Spleen (tissue), 11 donors: ENCODE results near the gene MINDY4. TPM values are rescaled to one million over a fixed set of nuclear protein-coding genes. Genes with fewer than 3 reads are reported as not detected.

Experiments used
- DNase-seq: peaks from one replicate; pipeline ENCODE4 v3.0.0-alpha.2; 2020
- H3K27ac ChIP-seq, 8 donors: fragments of 200-600 bp; sonication (generic) in 7 of 8; 1 replicate in 4 of 8; 2 replicates in 4 of 8; pipeline versions ENCODE4 v1.5.0 to v1.8.0; 2016 to 2021; ENCODE audit warnings: inconsistent platforms in 4 of 8, mild to moderate bottlenecking in 4 of 8, moderate library complexity in 1 of 8
- H3K27me3 ChIP-seq, 7 donors: fragments of 200-600 bp; sonication (generic) in 6 of 7; replicated peaks in 1 of 7; 1 replicate in 4 of 7; 2 replicates in 3 of 7; pipeline versions ENCODE4 v1.5.0 to v1.8.0; 2016 to 2021; ENCODE audit warnings: inconsistent platforms in 3 of 7, mild to moderate bottlenecking in 1 of 7
- H3K36me3 ChIP-seq, 6 donors: fragments of 200-600 bp; sonication (generic) in 5 of 6; 1 replicate in 4 of 6; 2 replicates in 2 of 6; pipeline versions ENCODE4 v1.5.0 to v1.8.0; 2016 to 2021; ENCODE audit warnings: inconsistent platforms in 2 of 6
- H3K4me1 ChIP-seq, 6 donors: fragments of 200-600 bp; sonication (generic) in 5 of 6; 1 replicate in 3 of 6; 2 replicates in 3 of 6; pipeline versions ENCODE4 v1.5.0 to v1.8.0; 2016 to 2021; ENCODE audit warnings: inconsistent platforms in 3 of 6
- H3K4me3 ChIP-seq, 8 donors: fragments of 200-600 bp; sonication (generic) in 7 of 8; 1 replicate in 4 of 8; 2 replicates in 4 of 8; pipeline versions ENCODE4 v1.5.0 to v1.8.0; 2016 to 2021; ENCODE audit warnings: inconsistent platforms in 4 of 8, mild to moderate bottlenecking in 4 of 8, moderate library complexity in 2 of 8
- H3K9me3 ChIP-seq, 8 donors: fragments of 200-600 bp; sonication (generic) in 7 of 8; 1 replicate in 4 of 8; 2 replicates in 4 of 8; pipeline versions ENCODE4 v1.5.0 to v1.8.0; 2016 to 2021; ENCODE audit warnings: inconsistent platforms in 4 of 8
- CTCF ChIP-seq, 11 experiments: fragments of 200-600 bp in 7 of 11; fragments of 450-650 bp in 4 of 11; sonication (generic) in 4 of 11; IDR thresholded peaks in 8 of 11; conservative IDR thresholded peaks in 3 of 11; 1 replicate in 7 of 11; 2 replicates in 4 of 11; pipeline versions ENCODE4 v1.4.0 to v1.8.0; 2016 to 2021; ENCODE audit warnings: antibody characterized with exemption in 11 of 11, inconsistent platforms in 4 of 11, mild to moderate bottlenecking in 1 of 11
- POLR2A ChIP-seq, 3 donors: fragments of 450-650 bp; IDR thresholded peaks; one replicate each; pipeline ENCODE4 v1.5.1; 2017; ENCODE audit warnings: antibody characterized with exemption in 3 of 3, mild to moderate bottlenecking in 1 of 3
- POLR2AphosphoS5 ChIP-seq, 3 donors: sonication (generic); formaldehyde crosslinking; IDR thresholded peaks; one replicate each; pipeline ENCODE4 v1.5.1; 2017; ENCODE audit warnings: antibody characterized with exemption in 3 of 3
- WGBS, 5 donors: extraction: QIAGEN DNeasy Blood & Tissue Kit in 3 of 5; methylation state at CpG; one replicate each; pipeline versions ENCODE4 v1.1.5 to v1.1.7; 2013 to 2018; 5-methylcytosine and 5-hydroxymethylcytosine counted together
- intact Hi-C: fragments of 100-400 bp; cut with DNase I; formaldehyde crosslinking; loops from one replicate; pipeline ENCODE4 v1.15.0; 2023; ENCODE audit warnings: low total_unique reads
- polyA plus RNA-seq, 3 donors: library from polyadenylated mRNA; stranded (reverse); fragments of 200-250 nt; gene quantifications; one replicate each; pipeline ENCODE4 v1.2.1, GENCODE V29; 2013
- total RNA-seq, 7 donors: library from RNA; depleted of rRNA in 3 of 7; stranded (reverse); fragments of >200 nt in 3 of 7; fragmentation: NEBNext Ultra II Directional in 4 of 7; extraction: Animal tissue kit (Norgen Biotek cat#: 25700) in 4 of 7; gene quantifications; one replicate each; pipeline versions ENCODE4 v1.1.0 to v1.2.1, GENCODE V29; 2016 to 2021
- donor health status: healthy with polysubstance abuse.
- donor health status: DM: no; HTN: no; CAD: no; lungs with moderate emphysema.
- donor health status: DM: no; HTN: no; CAD: no.
- donor health status: Bipolar disorder and iron deficiency.
- donor health status: healthy.
- donor health status: DM: no; HTN: no; CAD: no.
- donor health status: DM: yes; HTN: yes; CAD: no.

The MINDY4 gene
- total and polyA plus RNA-seq, 10 donors, result 0.63 to 7.0 (median 3.0) TPM

- peaks cover 0 to 52% (median 27%) of the 10 kb centered on the region in 6 donors for H3K4me1 ChIP-seq
- intact Hi-C loops, result no loop called here
- DNase-seq, result no peak
- H3K9me3 ChIP-seq, result peaks cover 0 to 7% (median 1%) of the 10 kb centered on the region in 8 donors
- 85 to 93% (median 89%) methylated on average over 9 of the region's 9 CpGs for WGBS, 5 donors
- H3K36me3 ChIP-seq, result no peaks in the 10 kb centered on the region
- H3K27me3 ChIP-seq, result peaks cover 0 to 18% (median 0%) of the 10 kb centered on the region in 7 donors
- no peak overlapping the region for H3K4me3 ChIP-seq
- no peak overlapping the region for H3K27ac ChIP-seq
- no peak for TF ChIP-seq CTCF (IDR thresholded peaks at IDR 0.05 in 8 of 11, conservative IDR thresholded peaks at IDR 0.05 in 3 of 11)
- no peak for TF ChIP-seq POLR2A (IDR thresholded peaks at IDR 0.05)
- TF ChIP-seq POLR2AphosphoS5 (IDR thresholded peaks at IDR 0.05), result no peak
Observed at GRCh38 chr7:30896036-30896435, 124.8 kb downstream of the MINDY4 start.

- H3K27ac ChIP-seq, result no peak overlapping the region
- peaks cover 0 to 52% (median 27%) of the 10 kb centered on the region in 6 donors for H3K4me1 ChIP-seq
- no peak for TF ChIP-seq POLR2A (IDR thresholded peaks at IDR 0.05)
- peak in 1 of 3 donors; percentile 48 for TF ChIP-seq POLR2AphosphoS5 (IDR thresholded peaks at IDR 0.05)
- TF ChIP-seq CTCF (IDR thresholded peaks at IDR 0.05 in 8 of 11, conservative IDR thresholded peaks at IDR 0.05 in 3 of 11), result no peak
- H3K9me3 ChIP-seq, result no peaks in the 10 kb centered on the region
- H3K27me3 ChIP-seq, result peaks cover 0 to 18% (median 0%) of the 10 kb centered on the region in 7 donors
- no peak for DNase-seq
- H3K4me3 ChIP-seq, result no peak overlapping the region
- WGBS, 5 donors, result 48 to 66% (median 59%) methylated on average over 13 of the region's 13 CpGs
- no peaks in the 10 kb centered on the region for H3K36me3 ChIP-seq
- intact Hi-C loops, result no loop called here
Observed at GRCh38 chr7:30896783-30897637, 125.8 kb downstream of the MINDY4 start.

- H3K4me3 ChIP-seq, result no peak overlapping the region
- 63 to 89% (median 75%) methylated on average over 2 of the region's 2 CpGs for WGBS, 5 donors
Observed at GRCh38 chr7:30897770-30898169, 126.6 kb downstream of the MINDY4 start.

More at GRCh38 chr7:30897770-30898169, 126.6 kb downstream of the MINDY4 start:
- no peak for TF ChIP-seq CTCF (IDR thresholded peaks at IDR 0.05 in 8 of 11, conservative IDR thresholded peaks at IDR 0.05 in 3 of 11)
- no peak for TF ChIP-seq POLR2A (IDR thresholded peaks at IDR 0.05)
- TF ChIP-seq POLR2AphosphoS5 (IDR thresholded peaks at IDR 0.05), result no peak
- peaks cover 0 to 18% (median 0%) of the 10 kb centered on the region in 7 donors for H3K27me3 ChIP-seq
- H3K36me3 ChIP-seq, result no peaks in the 10 kb centered on the region
- H3K9me3 ChIP-seq, result no peaks in the 10 kb centered on the region
- H3K27ac ChIP-seq, result no peak overlapping the region
- H3K4me1 ChIP-seq, result peaks cover 0 to 50% (median 27%) of the 10 kb centered on the region in 6 donors
- intact Hi-C loops, result no loop called here
- DNase-seq, result no peak
